DND-41 (cell line): ENCODE measurements around the gene PCBP1.

Source experiments
- CTCF ChIP-seq: IDR thresholded peaks from 2 replicates; pipeline ENCODE4 v1.5.1; 2012; ENCODE audit warnings: borderline replicate concordance, low read length, moderate library complexity, mild to moderate bottlenecking; ENCODE audit not compliant: poor library complexity, severe bottlenecking; ENCODE audit errors: extremely low read depth
- EZH2 ChIP-seq: IDR thresholded peaks from 3 replicates; pipeline ENCODE4 v1.6.1; 2012; ENCODE audit warnings: borderline replicate concordance, low read depth, mild to moderate bottlenecking, moderate library complexity, low read length, inconsistent platforms; ENCODE audit not compliant: severe bottlenecking

GRCh38 chr2:70125498-70125898, 38.2 kb downstream of the PCBP1 start:
- TF ChIP-seq CTCF (no peak), EZH2 (no peak)
